Measurements from ENCODE around the gene AS3MT.

Gene AS3MT

DNA sequence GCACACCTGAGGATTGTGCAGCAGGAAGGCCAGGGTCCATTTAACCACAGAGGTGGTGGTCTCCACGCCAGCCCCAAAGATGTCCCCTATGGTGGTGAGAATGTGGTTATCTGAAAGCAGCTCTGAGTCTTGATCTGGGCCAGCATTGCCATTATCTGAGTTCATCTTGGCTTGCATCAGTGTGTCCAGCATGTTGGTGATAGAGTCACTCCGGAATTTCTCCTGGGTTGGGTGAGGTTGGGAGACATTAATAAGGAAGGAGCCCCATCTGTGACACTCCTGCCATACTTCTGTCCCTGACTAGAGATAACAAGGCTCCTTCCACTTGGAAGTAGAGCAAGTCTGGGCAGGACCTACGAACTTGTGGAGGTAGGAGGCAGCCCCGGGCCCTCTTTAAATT, 36.3 kb upstream of the AS3MT start:
- Histone ChIP-seq H3K4me2 (ENCODE audit: low read length) (no peak overlapping the region), H4K8ac (ENCODE audit: low read depth, low read length) (no peak overlapping the region), H3K36me3 (ENCODE audit: control insufficient read depth in 1 of 2, insufficient read depth in 2 of 2, low read length in 2 of 2) (no peaks in the 10 kb centered on the region), H2AFZ (ENCODE audit: insufficient read depth, low read length, poor library complexity) (no peak overlapping the region), H3K9ac (ENCODE audit: low read length) (no peak overlapping the region), H2BK12ac (ENCODE audit: low read length) (no peak overlapping the region), H4K12ac (ENCODE audit: low read depth, low read length) (no peak overlapping the region), H3K27me3 (ENCODE audit: insufficient read depth, low read length) (no peaks in the 10 kb centered on the region), H3K27ac (ENCODE audit: low read depth, low read length) (no peak overlapping the region), H4K91ac (ENCODE audit: low read depth, low read length) (peak overlapping the region; percentile 51), H3K79me2 (ENCODE audit: control insufficient read depth, insufficient read depth, low read length, poor library complexity) (no peaks in the 10 kb centered on the region), H3K79me1 (ENCODE audit: low read length) (peaks cover 3% of the 10 kb centered on the region), H2AK5ac (ENCODE audit: low read length) (no peak overlapping the region), H3K14ac (ENCODE audit: low read length) (no peak overlapping the region), H3K18ac (ENCODE audit: low read length) (no peak overlapping the region), H2BK120ac (ENCODE audit: insufficient read depth, low read length, poor library complexity) (no peak overlapping the region), H3K4ac (ENCODE audit: low read depth, low read length) (no peak overlapping the region), H3K4me3 (ENCODE audit: low read depth, low read length) (no peak overlapping the region), H3K23ac (ENCODE audit: low read length) (no peak overlapping the region), H3K4me1 (ENCODE audit: control insufficient read depth in 1 of 2, insufficient read depth in 2 of 2, low read length in 2 of 2) (peaks cover 0 to 3% of the 10 kb centered on the region in 2 experiments), H3K9me3 (ENCODE audit: insufficient read depth, low read depth, low read length) (peaks cover 12% of the 10 kb centered on the region), H2BK5ac (ENCODE audit: low read depth, low read length, poor library complexity) (no peak overlapping the region)
- no CpG with 5 or more reads among the region's 4 CpGs for WGBS (ENCODE audit: extremely low coverage, insufficient coverage, insufficient read length)
- peak; percentile 86 to 95 for DNase-seq

DNA sequence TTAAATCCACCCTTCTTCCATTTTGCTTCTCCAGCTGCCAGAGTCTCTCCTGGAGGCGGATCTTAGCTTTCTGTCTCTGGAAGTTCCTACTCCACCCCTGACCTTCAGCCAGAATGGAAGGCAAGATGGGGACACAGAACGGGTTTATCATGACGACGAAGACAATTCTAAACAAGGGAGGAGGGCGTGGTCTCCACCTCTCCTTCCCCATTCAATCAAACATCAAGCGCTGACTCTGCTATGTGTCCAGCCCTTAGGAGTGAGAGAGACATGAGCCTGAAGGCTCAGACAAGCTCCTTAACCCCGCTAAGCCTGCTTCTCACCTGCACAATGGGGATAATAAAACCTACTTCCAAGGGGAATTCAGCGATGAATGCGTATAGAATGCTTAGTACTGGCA, 35.1 kb upstream of the AS3MT start:
- Histone ChIP-seq H4K8ac (ENCODE audit: low read depth, low read length) (no peak overlapping the region), H3K14ac (ENCODE audit: low read length) (no peak overlapping the region), H3K79me1 (ENCODE audit: low read length) (peaks cover 3% of the 10 kb centered on the region), H3K18ac (ENCODE audit: low read length) (no peak overlapping the region), H4K12ac (ENCODE audit: low read depth, low read length) (no peak overlapping the region), H3K4me3 (ENCODE audit: low read depth, low read length) (no peak overlapping the region), H3K27me3 (ENCODE audit: insufficient read depth, low read length) (no peaks in the 10 kb centered on the region), H4K91ac (ENCODE audit: low read depth, low read length) (peak overlapping the region; percentile 1), H3K4me2 (ENCODE audit: low read length) (no peak overlapping the region), H2AK5ac (ENCODE audit: low read length) (no peak overlapping the region), H2BK5ac (ENCODE audit: low read depth, low read length, poor library complexity) (no peak overlapping the region), H3K9ac (ENCODE audit: low read length) (no peak overlapping the region), H2BK120ac (ENCODE audit: insufficient read depth, low read length, poor library complexity) (no peak overlapping the region), H3K9me3 (ENCODE audit: insufficient read depth, low read depth, low read length) (peaks cover 12% of the 10 kb centered on the region), H2BK12ac (ENCODE audit: low read length) (no peak overlapping the region), H3K79me2 (ENCODE audit: control insufficient read depth, insufficient read depth, low read length, poor library complexity) (no peaks in the 10 kb centered on the region), H3K23ac (ENCODE audit: low read length) (no peak overlapping the region), H3K27ac (ENCODE audit: low read depth, low read length) (no peak overlapping the region), H3K4ac (ENCODE audit: low read depth, low read length) (no peak overlapping the region), H2AFZ (ENCODE audit: insufficient read depth, low read length, poor library complexity) (no peak overlapping the region), H3K4me1 (ENCODE audit: control insufficient read depth in 1 of 2, insufficient read depth in 2 of 2, low read length in 2 of 2) (peaks cover 0 to 3% of the 10 kb centered on the region in 2 experiments), H3K36me3 (ENCODE audit: control insufficient read depth in 1 of 2, insufficient read depth in 2 of 2, low read length in 2 of 2) (no peaks in the 10 kb centered on the region)
- WGBS (ENCODE audit: extremely low coverage, insufficient coverage, insufficient read length): no CpG with 5 or more reads among the region's 9 CpGs
- peak in 1 of 2 donors; percentile 9 for DNase-seq

DNA sequence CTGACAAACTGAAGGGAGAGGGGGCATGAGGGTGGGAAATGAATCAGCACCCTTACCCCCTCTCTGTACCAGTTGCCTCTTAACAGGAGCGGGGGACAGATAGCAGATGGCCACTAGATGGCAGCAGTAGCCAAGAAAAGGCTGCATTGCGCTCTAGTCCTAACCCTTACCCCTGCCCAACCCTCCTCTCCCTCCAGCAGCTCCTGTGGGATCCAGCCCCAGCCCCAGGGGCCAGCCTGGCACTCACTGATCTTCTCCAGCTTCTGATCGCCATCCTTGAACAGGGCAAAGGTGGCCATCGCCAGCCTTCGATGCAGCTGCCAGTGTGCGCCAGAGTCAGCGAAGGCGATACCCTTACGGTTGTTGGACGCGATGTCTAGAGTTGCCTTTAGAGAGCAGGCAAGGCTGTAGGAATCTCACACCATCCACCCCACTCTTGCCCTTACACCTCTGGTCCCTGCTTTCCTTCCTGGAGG, 34.2 kb upstream of the AS3MT start:
- H3K9ac ChIP-seq (ENCODE audit: low read length): no peak overlapping the region
- no peak overlapping the region for H2BK5ac ChIP-seq (ENCODE audit: low read depth, low read length, poor library complexity)
- no peak overlapping the region for H2AK5ac ChIP-seq (ENCODE audit: low read length)
- H3K4ac ChIP-seq (ENCODE audit: low read depth, low read length): no peak overlapping the region
- peak overlapping the region; percentile 25 for H2BK12ac ChIP-seq (ENCODE audit: low read length)
- peak; percentile 73 to 89 for DNase-seq
- H3K4me1 ChIP-seq (ENCODE audit: control insufficient read depth in 1 of 2, insufficient read depth in 2 of 2, low read length in 2 of 2): peaks cover 0 to 3% of the 10 kb centered on the region in 2 experiments
- no peaks in the 10 kb centered on the region for H3K36me3 ChIP-seq (ENCODE audit: control insufficient read depth in 1 of 2, insufficient read depth in 2 of 2, low read length in 2 of 2)
- no peak overlapping the region for H4K8ac ChIP-seq (ENCODE audit: low read depth, low read length)
- H4K12ac ChIP-seq (ENCODE audit: low read depth, low read length): no peak overlapping the region
- no peak overlapping the region for H2AFZ ChIP-seq (ENCODE audit: insufficient read depth, low read length, poor library complexity)
- no CpG with 5 or more reads among the region's 11 CpGs for WGBS (ENCODE audit: extremely low coverage, insufficient coverage, insufficient read length)
- H3K4me2 ChIP-seq (ENCODE audit: low read length): no peak overlapping the region
- no peak overlapping the region for H3K4me3 ChIP-seq (ENCODE audit: low read depth, low read length)
- no peak overlapping the region for H3K27ac ChIP-seq (ENCODE audit: low read depth, low read length)
- peaks cover 12% of the 10 kb centered on the region for H3K9me3 ChIP-seq (ENCODE audit: insufficient read depth, low read depth, low read length)
- H3K79me1 ChIP-seq (ENCODE audit: low read length): peaks cover 3% of the 10 kb centered on the region
- no peak overlapping the region for H3K18ac ChIP-seq (ENCODE audit: low read length)
- H3K27me3 ChIP-seq (ENCODE audit: insufficient read depth, low read length): no peaks in the 10 kb centered on the region
- H3K23ac ChIP-seq (ENCODE audit: low read length): no peak overlapping the region
- peak overlapping the region; percentile 23 for H4K91ac ChIP-seq (ENCODE audit: low read depth, low read length)
- no peak overlapping the region for H3K14ac ChIP-seq (ENCODE audit: low read length)
- H2BK120ac ChIP-seq (ENCODE audit: insufficient read depth, low read length, poor library complexity): no peak overlapping the region
- H3K79me2 ChIP-seq (ENCODE audit: control insufficient read depth, insufficient read depth, low read length, poor library complexity): no peaks in the 10 kb centered on the region

DNA sequence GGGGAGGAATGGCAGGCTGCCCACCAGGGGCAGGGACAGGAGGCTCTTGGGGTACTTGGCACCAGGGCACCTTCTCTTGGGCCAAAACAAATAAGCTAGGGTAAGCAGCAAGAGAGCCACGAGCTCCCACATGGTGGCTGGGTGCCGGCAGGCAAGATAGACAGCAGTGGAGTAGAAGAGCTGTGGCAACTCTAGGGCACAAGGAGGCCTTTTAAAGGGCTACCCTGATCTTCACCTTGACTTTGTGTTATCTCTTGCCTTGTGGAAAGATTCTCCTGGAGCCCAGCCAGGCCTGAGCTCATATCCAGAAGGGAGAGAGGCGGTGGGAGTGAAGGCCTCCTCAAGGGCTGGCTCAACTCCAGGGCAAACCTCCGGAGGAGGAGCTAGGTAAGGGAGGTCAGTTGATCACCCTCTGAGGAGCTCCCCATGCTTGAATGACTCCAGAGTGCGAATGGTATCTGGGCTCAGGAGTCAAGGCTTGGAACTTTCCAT, 32.0 kb upstream of the AS3MT start, which contains the start of gene CYP17A1:
CYP17A1 (minus strand) TSS at position 184 of the 492 bp plus-strand sequence; CDS start at position 132, 52 bp downstream.
- Histone ChIP-seq H3K4me1 (ENCODE audit: control insufficient read depth in 1 of 2, insufficient read depth in 2 of 2, low read length in 2 of 2) (peaks cover 0 to 3% of the 10 kb centered on the region in 2 experiments), H2BK120ac (ENCODE audit: insufficient read depth, low read length, poor library complexity) (no peak within 1 kb of the TSS), H3K18ac (ENCODE audit: low read length) (no peak within 1 kb of the TSS), H2AFZ (ENCODE audit: insufficient read depth, low read length, poor library complexity) (no peak within 1 kb of the TSS), H3K4me3 (ENCODE audit: low read depth, low read length) (no peak within 1 kb of the TSS), H3K4me2 (ENCODE audit: low read length) (no peak within 1 kb of the TSS), H2AK5ac (ENCODE audit: low read length) (no peak within 1 kb of the TSS), H3K27ac (ENCODE audit: low read depth, low read length) (no peak within 1 kb of the TSS), H4K91ac (ENCODE audit: low read depth, low read length) (no peak within 1 kb of the TSS), H3K9me3 (ENCODE audit: insufficient read depth, low read depth, low read length) (peaks cover 10% of the 10 kb centered on the region), H4K12ac (ENCODE audit: low read depth, low read length) (no peak within 1 kb of the TSS), H3K79me2 (ENCODE audit: control insufficient read depth, insufficient read depth, low read length, poor library complexity) (no peaks in the 10 kb centered on the region), H3K9ac (ENCODE audit: low read length) (no peak within 1 kb of the TSS), H3K36me3 (ENCODE audit: control insufficient read depth in 1 of 2, insufficient read depth in 2 of 2, low read length in 2 of 2) (no peaks in the 10 kb centered on the region), H3K27me3 (ENCODE audit: insufficient read depth, low read length) (no peaks in the 10 kb centered on the region), H3K23ac (ENCODE audit: low read length) (no peak within 1 kb of the TSS), H3K79me1 (ENCODE audit: low read length) (peaks cover 3% of the 10 kb centered on the region), H3K4ac (ENCODE audit: low read depth, low read length) (no peak within 1 kb of the TSS), H4K8ac (ENCODE audit: low read depth, low read length) (no peak within 1 kb of the TSS), H3K14ac (ENCODE audit: low read length) (no peak within 1 kb of the TSS), H2BK12ac (ENCODE audit: low read length) (no peak within 1 kb of the TSS), H2BK5ac (ENCODE audit: low read depth, low read length, poor library complexity) (no peak within 1 kb of the TSS)
- DNase-seq: no peak
- no CpG with 5 or more reads among the region's 5 CpGs for WGBS (ENCODE audit: extremely low coverage, insufficient coverage, insufficient read length)

All from trophoblast cell (in vitro differentiated cells and primary cell).